Neuronal stem cell (in vitro differentiated cells): ENCODE results near the gene NEK11.
A peak's percentile ranks its signal among the peaks of the same experiment; 100 is the strongest.

Experiments used
- DNase-seq: peaks from one replicate; pipeline ENCODE4 v3.0.0-alpha.2; 2013; ENCODE audit warnings: low spot score
- H2AFZ ChIP-seq: one replicate; pipeline ENCODE4 v1.6.1; 2013; ENCODE audit warnings: mild to moderate bottlenecking, low read length, inconsistent platforms
- H2AK5ac ChIP-seq: 2 replicates; pipeline ENCODE4 v1.6.1; 2013; ENCODE audit warnings: low read depth, mild to moderate bottlenecking, inconsistent platforms, low read length, moderate library complexity, mixed read lengths
- H2BK120ac ChIP-seq: 2 replicates; pipeline ENCODE4 v1.6.1; 2013; ENCODE audit warnings: low read depth, mild to moderate bottlenecking, inconsistent platforms, low read length, moderate library complexity, mixed read lengths
- H2BK12ac ChIP-seq: one replicate; pipeline ENCODE4 v1.6.1; 2013; ENCODE audit warnings: low read length, inconsistent platforms
- H2BK15ac ChIP-seq: 2 replicates; pipeline ENCODE4 v1.6.1; 2013; ENCODE audit warnings: mild to moderate bottlenecking, low read length, inconsistent platforms, mixed read lengths
- H2BK5ac ChIP-seq: one replicate; pipeline ENCODE4 v1.6.1; 2013; ENCODE audit warnings: inconsistent platforms, mild to moderate bottlenecking, low read length, moderate library complexity
- H3K14ac ChIP-seq: one replicate; pipeline ENCODE4 v1.6.1; 2013; ENCODE audit warnings: low read length, inconsistent platforms
- H3K18ac ChIP-seq: 2 replicates; pipeline ENCODE4 v1.6.1; 2013; ENCODE audit warnings: low read length, inconsistent platforms
- H3K23ac ChIP-seq: 2 replicates; pipeline ENCODE4 v1.6.1; 2013; ENCODE audit warnings: low read depth, mild to moderate bottlenecking, mixed read lengths, low read length, inconsistent platforms; ENCODE audit not compliant: poor library complexity
- H3K27ac ChIP-seq: replicated peaks from 3 replicates; pipeline ENCODE4 v1.5.1; 2013; ENCODE audit warnings: low read length, inconsistent platforms
- H3K27me3 ChIP-seq, 3 experiments: 2 replicates each; pipeline ENCODE4 v1.6.1; 2013; ENCODE audit warnings: low read length in 3 of 3, mild to moderate bottlenecking in 2 of 3, inconsistent platforms in 1 of 3, low read depth in 1 of 3, mixed read lengths in 1 of 3, moderate library complexity in 1 of 3; ENCODE audit not compliant: control insufficient read depth in 3 of 3, insufficient read depth in 3 of 3
- H3K36me3 ChIP-seq, 2 donors: replicated peaks in 1 of 2; 2 replicates each; pipeline ENCODE4 v1.6.1; 2013; ENCODE audit warnings: low read length in 2 of 2; ENCODE audit not compliant: control insufficient read depth in 2 of 2, insufficient read depth in 2 of 2
- H3K4ac ChIP-seq: 2 replicates; pipeline ENCODE4 v1.6.1; 2013; ENCODE audit warnings: inconsistent platforms, mild to moderate bottlenecking, low read length, moderate library complexity
- H3K4me1 ChIP-seq, 2 donors: 1 replicate in 1 of 2; 2 replicates in 1 of 2; pipeline ENCODE4 v1.6.1; 2013; ENCODE audit warnings: low read length in 2 of 2, low read depth in 1 of 2; ENCODE audit not compliant: control insufficient read depth in 2 of 2, insufficient read depth in 1 of 2
- H3K4me2 ChIP-seq: one replicate; pipeline ENCODE4 v1.6.1; 2013; ENCODE audit warnings: mild to moderate bottlenecking, low read length, inconsistent platforms; ENCODE audit not compliant: insufficient read depth, poor library complexity, severe bottlenecking
- H3K4me3 ChIP-seq, 2 donors: 2 replicates each; pipeline ENCODE4 v1.5.1; 2013; ENCODE audit warnings: low read length in 2 of 2, mild to moderate bottlenecking in 2 of 2, inconsistent platforms in 1 of 2, moderate library complexity in 1 of 2
- H3K79me1 ChIP-seq: one replicate; pipeline ENCODE4 v1.6.1; 2013; ENCODE audit warnings: low read depth, mild to moderate bottlenecking, inconsistent platforms, low read length, moderate library complexity
- H3K9ac ChIP-seq: one replicate; pipeline ENCODE4 v1.6.1; 2013; ENCODE audit warnings: mild to moderate bottlenecking, low read depth, low read length, inconsistent platforms; ENCODE audit not compliant: poor library complexity
- H3K9me3 ChIP-seq, 2 donors: replicated peaks in 1 of 2; 2 replicates each; pipeline versions ENCODE3 to v1.6.1; 2013; ENCODE audit warnings: low read length in 2 of 2, mild to moderate bottlenecking in 2 of 2, inconsistent platforms in 1 of 2, low read depth in 1 of 2, mixed read lengths in 1 of 2, moderate library complexity in 1 of 2; ENCODE audit not compliant: control insufficient read depth in 2 of 2, insufficient read depth in 1 of 2
- H4K8ac ChIP-seq: one replicate; pipeline ENCODE4 v1.6.1; 2013; ENCODE audit warnings: low read depth, mild to moderate bottlenecking, inconsistent platforms, low read length, moderate library complexity
- H4K91ac ChIP-seq: one replicate; pipeline ENCODE4 v1.6.1; 2013; ENCODE audit warnings: low read length, low read depth, mild to moderate bottlenecking, inconsistent platforms; ENCODE audit not compliant: poor library complexity
- WGBS, 2 donors: extraction: QIAGEN DNeasy Blood & Tissue Kit; methylation state at CpG; one replicate each; pipeline ENCODE4 v1.1.7; 2013; ENCODE audit warnings: missing lambda C conversion rate in 2 of 2, mixed read lengths in 1 of 2; ENCODE audit not compliant: insufficient read length in 2 of 2, insufficient replicate concordance in 1 of 2; ENCODE audit errors: extremely low coverage in 2 of 2; 5-methylcytosine and 5-hydroxymethylcytosine counted together

Gene NEK11

GRCh38 chr3:131363275-131363674 is 336.6 kb downstream of the NEK11 start:
- Histone ChIP-seq H4K8ac (no peak overlapping the region), H2BK15ac (no peak overlapping the region), H3K23ac (no peak overlapping the region), H3K14ac (no peak overlapping the region), H3K4me2 (no peak overlapping the region), H3K27ac (no peak overlapping the region), H3K9ac (no peak overlapping the region), H2AFZ (no peak overlapping the region), H2BK5ac (no peak overlapping the region), H3K9me3 (peaks cover 2% of the 10 kb centered on the region in 2 donors), H3K4ac (no peak overlapping the region), H3K18ac (no peak overlapping the region), H3K27me3 (peaks cover 0 to 9% (median 3%) of the 10 kb centered on the region in 3 experiments), H2BK120ac (no peak overlapping the region), H3K4me3 (no peak overlapping the region), H2AK5ac (no peak overlapping the region), H3K4me1 (peaks cover 0 to 5% of the 10 kb centered on the region in 2 donors), H3K79me1 (no peaks in the 10 kb centered on the region), H3K36me3 (no peaks in the 10 kb centered on the region), H2BK12ac (no peak overlapping the region), H4K91ac (no peak overlapping the region)
- DNase-seq = no peak
- no CpG with 5 or more reads among the region's 3 CpGs for whole genome bisulfite sequencing, 2 donors

GRCh38 chr3:131370935-131371687 is 344.4 kb downstream of the NEK11 start:
- peak overlapping the region; percentile 48 for H4K8ac ChIP-seq
- no peak overlapping the region for H2AFZ ChIP-seq
- H2BK120ac ChIP-seq = no peak overlapping the region
- no peak overlapping the region for H3K23ac ChIP-seq
- no peak overlapping the region for H3K4ac ChIP-seq
- no peaks in the 10 kb centered on the region for H3K4me1 ChIP-seq
- no peak overlapping the region for H3K4me3 ChIP-seq
- no CpG with 5 or more reads among the region's 10 CpGs for WGBS, 2 donors
- peaks cover 3 to 11% of the 10 kb centered on the region in 2 donors for H3K9me3 ChIP-seq
- no peak overlapping the region for H3K18ac ChIP-seq
- H3K27ac ChIP-seq = no peak overlapping the region
- H2BK12ac ChIP-seq = no peak overlapping the region
- H3K27me3 ChIP-seq = peaks cover 0 to 1% (median 0%) of the 10 kb centered on the region in 3 experiments
- peaks cover 4 to 34% of the 10 kb centered on the region in 2 donors for H3K36me3 ChIP-seq
- H2BK15ac ChIP-seq = no peak overlapping the region
- H3K79me1 ChIP-seq = no peaks in the 10 kb centered on the region
- no peak overlapping the region for H2BK5ac ChIP-seq
- no peak for DNase-seq
- H2AK5ac ChIP-seq = no peak overlapping the region
- no peak overlapping the region for H4K91ac ChIP-seq
- no peak overlapping the region for H3K14ac ChIP-seq
- no peak overlapping the region for H3K9ac ChIP-seq
- no peak overlapping the region for H3K4me2 ChIP-seq

DNA sequence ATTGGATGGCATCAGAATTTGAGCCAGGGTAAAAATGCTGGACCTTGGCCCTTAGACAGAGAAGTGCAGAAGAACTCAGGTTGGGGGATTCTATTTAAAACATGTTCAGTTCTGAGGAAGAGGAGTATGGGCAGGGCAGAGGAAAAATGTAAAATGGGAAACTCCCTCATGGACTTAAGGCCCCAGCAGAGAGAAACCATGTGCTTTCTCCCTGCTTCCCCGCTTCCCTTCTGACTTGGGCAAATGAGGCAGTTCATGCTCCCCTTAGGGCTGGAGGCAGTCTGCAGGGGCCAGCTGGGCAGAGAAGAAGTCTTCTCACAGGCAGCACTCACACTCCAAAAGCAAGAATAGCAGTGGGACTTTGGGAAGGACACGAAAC is 345.0 kb downstream of the NEK11 start:
- H4K8ac ChIP-seq = no peak overlapping the region
- no peak overlapping the region for H3K18ac ChIP-seq
- H3K36me3 ChIP-seq = peaks cover 4 to 38% of the 10 kb centered on the region in 2 donors
- no peak overlapping the region for H2AK5ac ChIP-seq
- H3K4me2 ChIP-seq = no peak overlapping the region
- peaks cover 3 to 11% of the 10 kb centered on the region in 2 donors for H3K9me3 ChIP-seq
- no peak for DNase-seq
- H3K4me1 ChIP-seq = no peaks in the 10 kb centered on the region
- no peak overlapping the region for H3K23ac ChIP-seq
- no peak overlapping the region for H4K91ac ChIP-seq
- no peak overlapping the region for H3K4ac ChIP-seq
- no peak overlapping the region for H3K4me3 ChIP-seq
- no peak overlapping the region for H2AFZ ChIP-seq
- H3K9ac ChIP-seq = no peak overlapping the region
- H2BK120ac ChIP-seq = no peak overlapping the region
- no CpG with 5 or more reads among the region's 2 CpGs for WGBS, 2 donors
- no peaks in the 10 kb centered on the region for H3K79me1 ChIP-seq
- H3K27ac ChIP-seq = no peak overlapping the region
- H2BK12ac ChIP-seq = no peak overlapping the region
- H3K27me3 ChIP-seq = peaks cover 0 to 1% (median 0%) of the 10 kb centered on the region in 3 experiments
- no peak overlapping the region for H3K14ac ChIP-seq
- H2BK15ac ChIP-seq = no peak overlapping the region
- no peak overlapping the region for H2BK5ac ChIP-seq

DNA sequence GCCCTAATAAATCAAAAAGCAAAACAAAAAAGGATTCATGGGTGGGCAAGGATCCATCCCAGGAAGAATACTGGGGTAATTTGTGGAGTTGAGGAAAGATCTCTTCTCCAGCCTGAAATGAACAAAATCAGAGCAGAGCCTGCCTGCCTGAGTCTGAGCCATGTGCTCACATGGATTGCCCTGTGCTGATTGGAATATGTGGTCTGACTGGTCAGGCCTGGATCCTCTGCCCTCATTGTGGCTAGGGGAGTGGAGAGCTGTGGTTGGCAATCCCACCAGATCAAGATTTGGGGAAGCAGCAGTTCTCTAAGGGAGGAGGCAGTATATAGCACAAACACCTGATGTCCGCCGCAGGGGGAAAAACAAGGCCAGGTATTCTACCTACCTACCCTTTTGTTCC is 348.1 kb downstream of the NEK11 start:
- DNase-seq = no peak
- Histone ChIP-seq H3K4ac (no peak overlapping the region), H3K4me2 (no peak overlapping the region), H2BK15ac (no peak overlapping the region), H3K27me3 (no peaks in the 10 kb centered on the region), H3K4me1 (no peaks in the 10 kb centered on the region), H2AK5ac (no peak overlapping the region), H3K4me3 (no peak overlapping the region), H2BK5ac (no peak overlapping the region), H3K79me1 (no peaks in the 10 kb centered on the region), H3K36me3 (peaks cover 4 to 42% of the 10 kb centered on the region in 2 donors), H3K18ac (no peak overlapping the region), H3K14ac (no peak overlapping the region), H2AFZ (no peak overlapping the region), H3K9ac (no peak overlapping the region), H3K23ac (no peak overlapping the region), H2BK120ac (no peak overlapping the region), H3K9me3 (peaks cover 2 to 4% of the 10 kb centered on the region in 2 donors), H4K8ac (no peak overlapping the region), H3K27ac (no peak overlapping the region), H4K91ac (no peak overlapping the region), H2BK12ac (no peak overlapping the region)
- WGBS, 2 donors = no CpG with 5 or more reads among the region's 2 CpGs
